ENCODE results near the gene UCMA. TPM values are rescaled to one million over a fixed set of nuclear protein-coding genes. Genes with fewer than 3 reads are reported as not detected.

UCMA gene
- total RNA-seq, 1 experiment from 2014 or later = not detected

GRCh38 chr10:13190816-13191215, 43.4 kb downstream of the UCMA start:
- no peak overlapping the region for H3K4me3 ChIP-seq (replicated peaks in 1 of 2; ENCODE audit: low read depth in 1 of 2, low read length in 2 of 2)
- ChIA-PET RAD21 (ENCODE audit: low non-redundant PET in 1 of 2, low total read pairs in 2 of 2, uncharacterized antibody in 2 of 2, unreplicated experiment in 2 of 2) (no interaction called here), CTCF (no interaction called here), POLR2A (no interaction called here)
- intact Hi-C loops (cut with micrococcal nuclease) = no loop called here
- peaks cover 44 to 65% of the 10 kb centered on the region in 2 experiments for H3K36me3 ChIP-seq (ENCODE audit: control insufficient read depth in 1 of 2, insufficient read depth in 2 of 2, low read length in 2 of 2)
- ATAC-seq (no peak), DNase-seq (ENCODE audit: low read depth, low spot score) (no peak)
- no peaks in the 10 kb centered on the region for H3K79me2 ChIP-seq (ENCODE audit: insufficient read depth, low read length)
- no TSS peak for BruUV-seq (replicated peaks)
- no peaks in the 10 kb centered on the region for H4K20me1 ChIP-seq (ENCODE audit: insufficient read depth)
- H3K4me2 ChIP-seq (ENCODE audit: low read length) = no peak overlapping the region
- H3K27me3 ChIP-seq (ENCODE audit: insufficient read depth, low read length) = no peaks in the 10 kb centered on the region
- no peak overlapping the region for H3K9ac ChIP-seq (ENCODE audit: low read length)
- H2AFZ ChIP-seq (ENCODE audit: low read depth, low read length, poor library complexity, severe bottlenecking) = no peak overlapping the region
- no peaks in the 10 kb centered on the region for H3K4me1 ChIP-seq (ENCODE audit: control insufficient read depth in 1 of 2, insufficient read depth in 2 of 2, low read length in 2 of 2)
- no peaks in the 10 kb centered on the region for H3K9me2 ChIP-seq (ENCODE audit: insufficient read depth)
- TF ChIP-seq POLR2AphosphoS5 (IDR thresholded peaks at IDR 0.05; ENCODE audit: low read depth, low read length) = no peak
- TF ChIP-seq FOSL1 (IDR thresholded peaks at IDR 0.05; ENCODE audit: low read depth) = no peak
- TF ChIP-seq JUND (IDR thresholded peaks at IDR 0.05) = no peak
- H3K9me3 ChIP-seq (ENCODE audit: control insufficient read depth in 1 of 2, insufficient read depth in 1 of 2, low read depth in 1 of 2, low read length in 2 of 2) = no peaks in the 10 kb centered on the region
- H3K27ac ChIP-seq (ENCODE audit: low read depth, low read length) = no peak overlapping the region

GRCh38 chr10:13189961-13190360, 44.2 kb downstream of the UCMA start:
- DNase-seq (ENCODE audit: low read depth, low spot score) (no peak), ATAC-seq (no peak)
- H3K79me2 ChIP-seq (ENCODE audit: insufficient read depth, low read length) = no peaks in the 10 kb centered on the region
- H3K27ac ChIP-seq (ENCODE audit: low read depth, low read length) = no peak overlapping the region
- no peaks in the 10 kb centered on the region for H3K4me1 ChIP-seq (ENCODE audit: control insufficient read depth in 1 of 2, insufficient read depth in 2 of 2, low read length in 2 of 2)
- H3K27me3 ChIP-seq (ENCODE audit: insufficient read depth, low read length) = no peaks in the 10 kb centered on the region
- no peak overlapping the region for H3K4me3 ChIP-seq (replicated peaks in 1 of 2; ENCODE audit: low read depth in 1 of 2, low read length in 2 of 2)
- H3K9me3 ChIP-seq (ENCODE audit: control insufficient read depth in 1 of 2, insufficient read depth in 1 of 2, low read depth in 1 of 2, low read length in 2 of 2) = no peaks in the 10 kb centered on the region
- no peak overlapping the region for H3K4me2 ChIP-seq (ENCODE audit: low read length)
- H4K20me1 ChIP-seq (ENCODE audit: insufficient read depth) = no peaks in the 10 kb centered on the region
- peaks cover 46 to 70% of the 10 kb centered on the region in 2 experiments for H3K36me3 ChIP-seq (ENCODE audit: control insufficient read depth in 1 of 2, insufficient read depth in 2 of 2, low read length in 2 of 2)
- RAD21 ChIA-PET (ENCODE audit: low non-redundant PET in 1 of 2, low total read pairs in 2 of 2, uncharacterized antibody in 2 of 2, unreplicated experiment in 2 of 2) = no interaction called here
- no peaks in the 10 kb centered on the region for H3K9me2 ChIP-seq (ENCODE audit: insufficient read depth)
- CTCF ChIA-PET = no interaction called here
- POLR2A ChIA-PET = no interaction called here
- no peak overlapping the region for H3K9ac ChIP-seq (ENCODE audit: low read length)
- BruUV-seq (replicated peaks) = no TSS peak
- H2AFZ ChIP-seq (ENCODE audit: low read depth, low read length, poor library complexity, severe bottlenecking) = no peak overlapping the region
- intact Hi-C loops (cut with micrococcal nuclease) = no loop called here
- no peak for TF ChIP-seq YY1 (IDR thresholded peaks at IDR 0.05; ENCODE audit: extremely low read depth, insufficient replicate concordance, low read depth, low read length)
- TF ChIP-seq CEBPB (IDR thresholded peaks at IDR 0.05; ENCODE audit: low read depth) = no peak
- TF ChIP-seq SIN3A (IDR thresholded peaks at IDR 0.05; ENCODE audit: low read depth) = no peak
- TF ChIP-seq SP1 (IDR thresholded peaks at IDR 0.05; ENCODE audit: low read depth) = no peak
- no peak for TF ChIP-seq ATF3 (IDR thresholded peaks at IDR 0.05)
- no peak for TF ChIP-seq POLR2AphosphoS5 (IDR thresholded peaks at IDR 0.05; ENCODE audit: low read depth, low read length)
- no peak for TF ChIP-seq ZBTB33 (IDR thresholded peaks at IDR 0.05; ENCODE audit: extremely low read depth, insufficient replicate concordance, low read length)
- no peak for TF ChIP-seq ELF1 (IDR thresholded peaks at IDR 0.05; ENCODE audit: borderline replicate concordance, low read depth)
- no peak for TF ChIP-seq REST (IDR thresholded peaks at IDR 0.05; ENCODE audit: low read depth)
- no peak for TF ChIP-seq EZH2 (IDR thresholded peaks at IDR 0.05)
- TF ChIP-seq MAX (IDR thresholded peaks at IDR 0.05) = no peak
- TF ChIP-seq JUND (IDR thresholded peaks at IDR 0.05) = no peak
- TF ChIP-seq TCF7L2 (IDR thresholded peaks at IDR 0.05; ENCODE audit: borderline replicate concordance, extremely low read depth, insufficient read depth, insufficient read length) = no peak
- no peak for TF ChIP-seq EGR1 (IDR thresholded peaks at IDR 0.05; ENCODE audit: low read depth)
- TF ChIP-seq ZFX (IDR thresholded peaks at IDR 0.05) = no peak
- no peak for TF ChIP-seq ZNF274 (IDR thresholded peaks at IDR 0.05; ENCODE audit: low read depth, low read length)

Measured in HCT116 (cell line).